CD14-positive monocyte (primary cell): Measurements from ENCODE around the gene NAV1. TPM values are rescaled to one million over a fixed set of nuclear protein-coding genes. Genes with fewer than 3 reads are reported as not detected.

ENCODE experiments used
- DNase-seq, 3 donors: peaks; one replicate each; pipeline ENCODE4 v3.0.0-alpha.2; 2011 to 2022
- H2AFZ ChIP-seq: 2 replicates; pipeline ENCODE4 v1.6.0; 2012; ENCODE audit warnings: mild to moderate bottlenecking, low read depth, low read length, inconsistent platforms; ENCODE audit not compliant: insufficient read depth, poor library complexity, severe bottlenecking
- H3K27ac ChIP-seq, 2 donors: 1 replicate in 1 of 2; 2 replicates in 1 of 2; pipeline ENCODE4 v1.5.1; 2012 to 2013; ENCODE audit warnings: low read length in 2 of 2, control low read depth in 1 of 2, inconsistent platforms in 1 of 2, low read depth in 1 of 2, mild to moderate bottlenecking in 1 of 2
- H3K27me3 ChIP-seq, 2 donors: one replicate each; pipeline versions ENCODE4 v1.6.0 to v1.6.1; 2011 to 2013; ENCODE audit warnings: low read length in 2 of 2; ENCODE audit not compliant: control insufficient read depth in 2 of 2, insufficient read depth in 2 of 2
- H3K36me3 ChIP-seq, 2 donors: replicated peaks in 1 of 2; 1 replicate in 1 of 2; 2 replicates in 1 of 2; pipeline versions ENCODE4 v1.5.1 to v1.6.1; 2012 to 2013; ENCODE audit warnings: low read length in 2 of 2, control low read depth in 1 of 2, inconsistent platforms in 1 of 2, mild to moderate bottlenecking in 1 of 2; ENCODE audit not compliant: insufficient read depth in 2 of 2, control insufficient read depth in 1 of 2
- H3K4me1 ChIP-seq, 2 donors: 1 replicate in 1 of 2; 2 replicates in 1 of 2; pipeline versions ENCODE4 v1.5.1 to v1.6.1; 2012 to 2013; ENCODE audit warnings: low read length in 2 of 2, control low read depth in 1 of 2, inconsistent platforms in 1 of 2, mild to moderate bottlenecking in 1 of 2, moderate library complexity in 1 of 2; ENCODE audit not compliant: insufficient read depth in 2 of 2, control insufficient read depth in 1 of 2
- H3K4me2 ChIP-seq: replicated peaks from 2 replicates; pipeline ENCODE3; 2012; ENCODE audit warnings: low read length, moderate library complexity, mild to moderate bottlenecking; ENCODE audit not compliant: poor library complexity, severe bottlenecking; ENCODE audit errors: extremely low read depth
- H3K4me3 ChIP-seq, 3 experiments: fragments of 200-600 bp in 1 of 3; sonication (generic) in 1 of 3; replicated peaks in 1 of 3; 1 replicate in 2 of 3; 2 replicates in 1 of 3; pipeline ENCODE4 v1.5.1; 2011 to 2013; ENCODE audit warnings: low read length in 3 of 3, mild to moderate bottlenecking in 3 of 3, control low read depth in 2 of 3, low read depth in 2 of 3, inconsistent platforms in 1 of 3, moderate library complexity in 1 of 3
- H3K79me2 ChIP-seq: 2 replicates; pipeline ENCODE4 v1.6.0; 2012; ENCODE audit warnings: mild to moderate bottlenecking, control low read depth, inconsistent platforms, low read length, moderate library complexity; ENCODE audit not compliant: insufficient read depth
- H3K9ac ChIP-seq: 2 replicates; pipeline ENCODE4 v1.6.0; 2017; ENCODE audit warnings: low read length, mild to moderate bottlenecking; ENCODE audit not compliant: insufficient read depth, poor library complexity, severe bottlenecking
- H3K9me3 ChIP-seq, 2 donors: replicated peaks in 1 of 2; 1 replicate in 1 of 2; 2 replicates in 1 of 2; pipeline versions ENCODE4 v1.5.1 to v1.6.1; 2012 to 2013; ENCODE audit warnings: low read length in 2 of 2, control low read depth in 1 of 2; ENCODE audit not compliant: control insufficient read depth in 1 of 2, insufficient read depth in 1 of 2
- H4K20me1 ChIP-seq: 2 replicates; pipeline ENCODE4 v1.6.0; 2012; ENCODE audit warnings: mild to moderate bottlenecking, low read length, control low read depth, moderate library complexity; ENCODE audit not compliant: insufficient read depth
- H3K27ac Mint-ChIP-seq, 7 donors: one replicate each; pipeline ENCODE4 v1.8.0; 2020; ENCODE audit warnings: mild to moderate bottlenecking in 7 of 7, mixed read lengths in 7 of 7, moderate library complexity in 6 of 7, inconsistent platforms in 2 of 7
- H3K27me3 Mint-ChIP-seq, 3 donors: one replicate each; pipeline ENCODE4 v1.8.0; 2021 to 2022; ENCODE audit warnings: low read depth in 3 of 3, mild to moderate bottlenecking in 3 of 3, mixed read lengths in 3 of 3, moderate library complexity in 3 of 3, inconsistent platforms in 1 of 3
- H3K36me3 Mint-ChIP-seq, 2 donors: one replicate each; pipeline ENCODE4 v1.8.0; 2020; ENCODE audit warnings: mixed read lengths in 2 of 2, inconsistent platforms in 1 of 2, mild to moderate bottlenecking in 1 of 2
- H3K4me1 Mint-ChIP-seq: one replicate; pipeline ENCODE4 v1.8.0; 2020; ENCODE audit warnings: mild to moderate bottlenecking, mixed read lengths
- H3K4me3 Mint-ChIP-seq, 2 donors: one replicate each; pipeline ENCODE4 v1.8.0; 2020; ENCODE audit warnings: mild to moderate bottlenecking in 2 of 2, mixed read lengths in 2 of 2, moderate library complexity in 1 of 2
- H3K9me3 Mint-ChIP-seq, 7 donors: one replicate each; pipeline ENCODE4 v1.8.0; 2020 to 2022; ENCODE audit warnings: mixed read lengths in 7 of 7, mild to moderate bottlenecking in 6 of 7, moderate library complexity in 6 of 7, inconsistent platforms in 2 of 7
- WGBS: methylation state at CpG from one replicate; pipeline ENCODE4 v1.1.5; 2013; ENCODE audit warnings: missing lambda C conversion rate; ENCODE audit not compliant: insufficient coverage; 5-methylcytosine and 5-hydroxymethylcytosine counted together
- intact Hi-C, 2 donors: fragments of 100-400 bp; cut with micrococcal nuclease; formaldehyde crosslinking; loops; one replicate each; pipeline versions ENCODE4 v1.15.0 to v1.15.1; 2023
- polyA plus RNA-seq, 3 donors: library from polyadenylated mRNA; depleted of rRNA in 1 of 3; unstranded in 2 of 3; stranded (reverse) in 1 of 3; fragments of 300-500 nt in 2 of 3; fragments of >200 nt in 1 of 3; fragmentation: Illumina TruSeq in 2 of 3; gene quantifications; 1 replicate in 2 of 3; 2 replicates in 1 of 3; pipeline ENCODE4 v1.2.3, GENCODE V29; 2012 to 2021
- TF ChIP-seq, protein P1 (sequence below): fragments of 200-600 bp; IDR thresholded peaks from one replicate; pipeline ENCODE4 v1.8.0; 2022; ENCODE audit warnings: antibody characterized with exemption, mild to moderate bottlenecking

The NAV1 gene
- polyA plus RNA-seq, 3 donors: 0.37 to 1.4 (median 0.89) TPM

GRCh38 chr1:201585901-201586300 is 47.0 kb downstream of the NAV1 start:
- Histone ChIP-seq H3K4me3 (no peak overlapping the region), H3K36me3 (no peaks in the 10 kb centered on the region), H3K27ac (no peak overlapping the region), H3K9me3 (no peaks in the 10 kb centered on the region), H3K4me1 (peaks cover 11 to 21% of the 10 kb centered on the region in 2 donors), H3K9ac (no peak overlapping the region), H2AFZ (no peak overlapping the region), H3K27me3 (no peaks in the 10 kb centered on the region), H3K79me2 (no peaks in the 10 kb centered on the region), H3K4me2 (no peak overlapping the region), H4K20me1 (no peaks in the 10 kb centered on the region)
- no CpG with 5 or more reads among the region's 3 CpGs for WGBS
- Mint-ChIP-seq H3K36me3 (peaks cover 0 to 4% of the 10 kb centered on the region in 2 donors), H3K9me3 (peaks cover 0 to 2% (median 0%) of the 10 kb centered on the region in 7 donors), H3K27me3 (peaks cover 0 to 2% (median 0%) of the 10 kb centered on the region in 3 donors), H3K4me1 (peaks cover 26% of the 10 kb centered on the region), H3K4me3 (no peak overlapping the region), H3K27ac (no peak overlapping the region)
- intact Hi-C loops: no loop called here
- TF ChIP-seq, protein P1, sequence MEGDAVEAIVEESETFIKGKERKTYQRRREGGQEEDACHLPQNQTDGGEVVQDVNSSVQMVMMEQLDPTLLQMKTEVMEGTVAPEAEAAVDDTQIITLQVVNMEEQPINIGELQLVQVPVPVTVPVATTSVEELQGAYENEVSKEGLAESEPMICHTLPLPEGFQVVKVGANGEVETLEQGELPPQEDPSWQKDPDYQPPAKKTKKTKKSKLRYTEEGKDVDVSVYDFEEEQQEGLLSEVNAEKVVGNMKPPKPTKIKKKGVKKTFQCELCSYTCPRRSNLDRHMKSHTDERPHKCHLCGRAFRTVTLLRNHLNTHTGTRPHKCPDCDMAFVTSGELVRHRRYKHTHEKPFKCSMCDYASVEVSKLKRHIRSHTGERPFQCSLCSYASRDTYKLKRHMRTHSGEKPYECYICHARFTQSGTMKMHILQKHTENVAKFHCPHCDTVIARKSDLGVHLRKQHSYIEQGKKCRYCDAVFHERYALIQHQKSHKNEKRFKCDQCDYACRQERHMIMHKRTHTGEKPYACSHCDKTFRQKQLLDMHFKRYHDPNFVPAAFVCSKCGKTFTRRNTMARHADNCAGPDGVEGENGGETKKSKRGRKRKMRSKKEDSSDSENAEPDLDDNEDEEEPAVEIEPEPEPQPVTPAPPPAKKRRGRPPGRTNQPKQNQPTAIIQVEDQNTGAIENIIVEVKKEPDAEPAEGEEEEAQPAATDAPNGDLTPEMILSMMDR: no peak
- no peak for DNase-seq

- no CpG with 5 or more reads among the region's 5 CpGs for WGBS
- Mint-ChIP-seq H3K4me1 (peaks cover 29% of the 10 kb centered on the region), H3K9me3 (peaks cover 0 to 1% (median 0%) of the 10 kb centered on the region in 7 donors), H3K27ac (no peak overlapping the region), H3K4me3 (no peak overlapping the region), H3K27me3 (peaks cover 0 to 2% (median 0%) of the 10 kb centered on the region in 3 donors), H3K36me3 (peaks cover 0 to 4% of the 10 kb centered on the region in 2 donors)
- intact Hi-C loops: no loop called here
- Histone ChIP-seq H4K20me1 (no peaks in the 10 kb centered on the region), H3K27me3 (no peaks in the 10 kb centered on the region), H3K9me3 (no peaks in the 10 kb centered on the region), H3K4me3 (no peak overlapping the region), H3K27ac (no peak overlapping the region), H3K36me3 (no peaks in the 10 kb centered on the region), H3K4me1 (peaks cover 12 to 24% of the 10 kb centered on the region in 2 donors), H3K4me2 (no peak overlapping the region), H3K9ac (no peak overlapping the region), H2AFZ (no peak overlapping the region), H3K79me2 (no peaks in the 10 kb centered on the region)
- DNase-seq: no peak
- TF ChIP-seq, protein P1: no peak
These were observed 47.9 kb downstream of the NAV1 start for GRCh38 chr1:201586806-201587205.
